ENCODE measurements around the gene G3BP1. TPM values are rescaled to one million over a fixed set of nuclear protein-coding genes. Genes with fewer than 3 reads are reported as not detected.

The G3BP1 gene
- total and polyA plus RNA-seq, 2 of the 13 experiments (the other 11 are each of a cell fraction or from before 2014, with no cell fraction given) = 36.7 to 320 TPM

- no peak for TF ChIP-seq ZBTB42 (CRISPR knock-in tag; IDR thresholded peaks at IDR 0.05)
- no peak for TF ChIP-seq CREM (IDR thresholded peaks at IDR 0.05)
- no peak for TF ChIP-seq CREM (CRISPR knock-in tag; IDR thresholded peaks at IDR 0.05)
- TF ChIP-seq ZNF20 (CRISPR knock-in tag; IDR thresholded peaks at IDR 0.05) = no peak
- TF ChIP-seq ZNF292 (CRISPR knock-in tag; IDR thresholded peaks at IDR 0.05; ENCODE audit: borderline replicate concordance, low read depth) = peak; percentile 84; the same call in 1 of the 2 replicates
- TF ChIP-seq MTERF4 (CRISPR knock-in tag; IDR thresholded peaks at IDR 0.05) = peak; percentile 82
- TF ChIP-seq MATR3 (CRISPR knock-in tag; IDR thresholded peaks at IDR 0.05) = no peak
- TF ChIP-seq ZNF691 (CRISPR knock-in tag; IDR thresholded peaks at IDR 0.05; ENCODE audit: borderline replicate concordance, low read depth) = peak; percentile 25; the same call in 1 of the 2 replicates
- TF ChIP-seq ZNF609 (CRISPR knock-in tag; IDR thresholded peaks at IDR 0.05; ENCODE audit: borderline replicate concordance) = 0 out of 2 replicates have a peak, but pooled peaks have one; percentile 30
- TF ChIP-seq KDM5A (IDR thresholded peaks at IDR 0.05; ENCODE audit: borderline replicate concordance, low read length) = peak; percentile 28; the same call in 1 of the 2 replicates
- TF ChIP-seq ARNT2 (CRISPR knock-in tag; IDR thresholded peaks at IDR 0.05; ENCODE audit: low read depth) = peak; percentile 82
- TF ChIP-seq, protein P1, sequence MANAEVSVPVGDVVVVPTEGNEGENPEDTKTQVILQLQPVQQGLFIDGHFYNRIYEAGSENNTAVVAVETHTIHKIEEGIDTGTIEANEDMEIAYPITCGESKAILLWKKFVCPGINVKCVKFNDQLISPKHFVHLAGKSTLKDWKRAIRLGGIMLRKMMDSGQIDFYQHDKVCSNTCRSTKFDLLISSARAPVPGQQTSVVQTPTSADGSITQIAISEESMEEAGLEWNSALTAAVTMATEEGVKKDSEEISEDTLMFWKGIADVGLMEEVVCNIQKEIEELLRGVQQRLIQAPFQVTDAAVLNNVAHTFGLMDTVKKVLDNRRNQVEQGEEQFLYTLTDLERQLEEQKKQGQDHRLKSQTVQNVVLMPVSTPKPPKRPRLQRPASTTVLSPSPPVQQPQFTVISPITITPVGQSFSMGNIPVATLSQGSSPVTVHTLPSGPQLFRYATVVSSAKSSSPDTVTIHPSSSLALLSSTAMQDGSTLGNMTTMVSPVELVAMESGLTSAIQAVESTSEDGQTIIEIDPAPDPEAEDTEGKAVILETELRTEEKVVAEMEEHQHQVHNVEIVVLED (CRISPR knock-in tag; IDR thresholded peaks at IDR 0.05; ENCODE audit: borderline replicate concordance) = peak; percentile 53; the same call in 1 of the 2 replicates
- TF ChIP-seq ZNF891 (CRISPR knock-in tag; IDR thresholded peaks at IDR 0.05) = peak; percentile 69; the same call in 1 of the 2 replicates
- no peak for TF ChIP-seq HDAC6 (IDR thresholded peaks at IDR 0.05; ENCODE audit: low read depth, low read length)
- TF ChIP-seq ELF3 (CRISPR knock-in tag; IDR thresholded peaks at IDR 0.05) = peak; percentile 46
- peak; percentile 65 for TF ChIP-seq YEATS4 (CRISPR knock-in tag; IDR thresholded peaks at IDR 0.05; ENCODE audit: borderline replicate concordance)
- TF ChIP-seq ZNF205 (CRISPR knock-in tag; IDR thresholded peaks at IDR 0.05) = no peak
- peak; percentile 76 for TF ChIP-seq KDM5B (CRISPR knock-in tag; IDR thresholded peaks at IDR 0.05; ENCODE audit: borderline replicate concordance)
- TF ChIP-seq, protein P2, sequence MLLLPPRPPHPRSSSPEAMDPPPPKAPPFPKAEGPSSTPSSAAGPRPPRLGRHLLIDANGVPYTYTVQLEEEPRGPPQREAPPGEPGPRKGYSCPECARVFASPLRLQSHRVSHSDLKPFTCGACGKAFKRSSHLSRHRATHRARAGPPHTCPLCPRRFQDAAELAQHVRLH (CRISPR knock-in tag; IDR thresholded peaks at IDR 0.05; ENCODE audit: borderline replicate concordance, low read depth) = peak; percentile 88; the same call in 1 of the 2 replicates
Measured at GRCh38 chr5:151758430-151759241, 13.1 kb upstream of the G3BP1 start, which contains the start of gene ATOX1 (continued).

Measured in HepG2 (cell line).